CD8-positive, alpha-beta memory T cell (primary cell): ENCODE results near the gene CDH24. TPM values are rescaled to one million over a fixed set of nuclear protein-coding genes. Genes with fewer than 3 reads are reported as not detected.

Experiments used
- CTCF ChIA-PET: fragments of 350-600 bp; sonication (Branson Sonifier 250); formaldehyde crosslinking; loops from one replicate; lab custom pipeline; 2021; ENCODE audit warnings: antibody characterized with exemption; lab: Charles Lee
- POLR2A ChIA-PET: fragments of 350-600 bp; sonication (Branson Sonifier 250); formaldehyde crosslinking; loops from one replicate; lab custom pipeline; 2021; ENCODE audit warnings: antibody characterized with exemption; lab: Charles Lee
- DNase-seq, 5 donors: peaks; one replicate each; pipeline versions ENCODE4 v3.0.0 to v3.0.0-alpha.2; 2020 to 2022; ENCODE audit warnings: mixed read lengths in 1 of 5
- H3K27ac ChIP-seq: one replicate; pipeline ENCODE4 v1.7.0; 2013; ENCODE audit warnings: low read depth, mild to moderate bottlenecking, low read length, moderate library complexity
- H3K27me3 ChIP-seq: 2 replicates; pipeline ENCODE4 v1.7.0; 2013; ENCODE audit warnings: low read length, mild to moderate bottlenecking; ENCODE audit not compliant: insufficient read depth, poor library complexity, severe bottlenecking
- H3K36me3 ChIP-seq: 2 replicates; pipeline ENCODE4 v1.7.0; 2013; ENCODE audit warnings: mild to moderate bottlenecking, low read length, moderate library complexity; ENCODE audit not compliant: insufficient read depth
- H3K4me1 ChIP-seq: 2 replicates; pipeline ENCODE4 v1.7.0; 2013; ENCODE audit warnings: mild to moderate bottlenecking, low read length, moderate library complexity; ENCODE audit not compliant: insufficient read depth
- H3K4me3 ChIP-seq: 2 replicates; pipeline ENCODE4 v1.7.0; 2013; ENCODE audit warnings: mild to moderate bottlenecking, low read length
- H3K9me3 ChIP-seq: 2 replicates; pipeline ENCODE4 v1.7.0; 2013; ENCODE audit warnings: mild to moderate bottlenecking, low read length
- H3K27ac Mint-ChIP-seq, 8 donors: one replicate each; pipeline ENCODE4 v1.8.0; 2020 to 2021; ENCODE audit warnings: mixed read lengths in 8 of 8, mild to moderate bottlenecking in 6 of 8, inconsistent platforms in 3 of 8, moderate library complexity in 3 of 8
- H3K27me3 Mint-ChIP-seq, 2 donors: one replicate each; pipeline ENCODE4 v1.8.0; 2020 to 2021; ENCODE audit warnings: mixed read lengths in 2 of 2, mild to moderate bottlenecking in 1 of 2, moderate library complexity in 1 of 2
- H3K36me3 Mint-ChIP-seq, 3 donors: one replicate each; pipeline ENCODE4 v1.8.0; 2020 to 2021; ENCODE audit warnings: mixed read lengths in 3 of 3, inconsistent platforms in 1 of 3, mild to moderate bottlenecking in 1 of 3
- H3K4me1 Mint-ChIP-seq, 3 donors: one replicate each; pipeline ENCODE4 v1.8.0; 2020 to 2021; ENCODE audit warnings: mixed read lengths in 3 of 3, inconsistent platforms in 1 of 3, mild to moderate bottlenecking in 1 of 3
- H3K4me3 Mint-ChIP-seq, 7 donors: one replicate each; pipeline ENCODE4 v1.8.0; 2020 to 2021; ENCODE audit warnings: mixed read lengths in 7 of 7, mild to moderate bottlenecking in 6 of 7, moderate library complexity in 4 of 7, inconsistent platforms in 2 of 7
- H3K9me3 Mint-ChIP-seq, 5 donors: one replicate each; pipeline ENCODE4 v1.8.0; 2020 to 2022; ENCODE audit warnings: mixed read lengths in 5 of 5, mild to moderate bottlenecking in 3 of 5, moderate library complexity in 2 of 5, inconsistent platforms in 1 of 5
- polyA plus RNA-seq: library from polyadenylated mRNA; unstranded; fragments of 300-500 nt; fragmentation: Illumina TruSeq; gene quantifications from one replicate; pipeline ENCODE4 v1.2.3, GENCODE V29; 2021
- total RNA-seq, 2 experiments: library from RNA; stranded (reverse); gene quantifications; one replicate each; pipeline ENCODE4 v1.2.3, GENCODE V29; 2021

CDH24 gene
- total and polyA plus RNA-seq, 3 experiments from 2014 or later = 0.36 to 0.88 (median 0.82) TPM

- Mint-ChIP-seq H3K27ac (no peak overlapping the region), H3K9me3 (no peaks in the 10 kb centered on the region), H3K36me3 (peaks cover 0 to 4% (median 1%) of the 10 kb centered on the region in 3 donors), H3K4me3 (no peak overlapping the region), H3K4me1 (peaks cover 5 to 9% (median 8%) of the 10 kb centered on the region in 3 donors), H3K27me3 (no peaks in the 10 kb centered on the region)
- H3K27me3 ChIP-seq = no peaks in the 10 kb centered on the region
- no peak overlapping the region for H3K27ac ChIP-seq
- H3K9me3 ChIP-seq = no peaks in the 10 kb centered on the region
- CTCF ChIA-PET = interaction anchor here (1.4 to 2.4 kb wide), 4 partner anchors 8 to 68 kb away, joined by 5 to 11 read pairs (median 7); no protein-coding TSS in a partner anchor
- no peaks in the 10 kb centered on the region for H3K36me3 ChIP-seq
- POLR2A ChIA-PET = no interaction called here
- H3K4me1 ChIP-seq = peaks cover 5% of the 10 kb centered on the region
- DNase-seq = no peak
- no peak overlapping the region for H3K4me3 ChIP-seq
These were observed 56.5 kb downstream of the CDH24 start for GRCh38 chr14:23000860-23001259.

- POLR2A ChIA-PET = no interaction called here
- H3K4me1 ChIP-seq = no peaks in the 10 kb centered on the region
- H3K36me3 Mint-ChIP-seq = peaks cover 0 to 8% (median 3%) of the 10 kb centered on the region in 3 donors
These were observed 58.8 kb downstream of the CDH24 start for GRCh38 chr14:22998329-22999012.

GRCh38 chr14:22997676-22998323, 59.5 kb downstream of the CDH24 start:
- Histone ChIP-seq H3K27me3 (no peaks in the 10 kb centered on the region), H3K27ac (no peak overlapping the region), H3K4me1 (no peaks in the 10 kb centered on the region), H3K9me3 (no peaks in the 10 kb centered on the region), H3K4me3 (no peak overlapping the region), H3K36me3 (no peaks in the 10 kb centered on the region)
- Mint-ChIP-seq H3K27me3 (no peaks in the 10 kb centered on the region), H3K4me3 (no peak overlapping the region), H3K27ac (no peak overlapping the region), H3K9me3 (no peaks in the 10 kb centered on the region), H3K4me1 (peaks cover 0 to 5% (median 0%) of the 10 kb centered on the region in 3 donors), H3K36me3 (peaks cover 0 to 12% (median 3%) of the 10 kb centered on the region in 3 donors)
- CTCF ChIA-PET = interaction anchor here (1.0 to 27.9 kb wide), 3 partner anchors 9 to 61 kb away, joined by 4 to 732 read pairs (median 34); partner anchors contain the start of gene CDH24
- POLR2A ChIA-PET = no interaction called here
- DNase-seq = no peak

More at GRCh38 chr14:22998329-22999012, 58.8 kb downstream of the CDH24 start:
- H3K4me3 ChIP-seq = no peak overlapping the region
- H3K36me3 ChIP-seq = no peaks in the 10 kb centered on the region
- no peak overlapping the region for H3K27ac ChIP-seq
- Mint-ChIP-seq H3K4me1 (peaks cover 0 to 5% (median 0%) of the 10 kb centered on the region in 3 donors), H3K27me3 (no peaks in the 10 kb centered on the region), H3K27ac (no peak overlapping the region), H3K9me3 (no peaks in the 10 kb centered on the region), H3K4me3 (no peak overlapping the region)
- no peaks in the 10 kb centered on the region for H3K9me3 ChIP-seq
- H3K27me3 ChIP-seq = no peaks in the 10 kb centered on the region
- DNase-seq = no peak
- CTCF ChIA-PET = interaction anchor here (1.0 to 27.9 kb wide), 4 partner anchors 8 to 60 kb away, joined by 3 to 732 read pairs (median 19); partner anchors contain the start of gene CDH24

Other genes with a start within 250 kb of the CDH24 start
- under 1 TPM; 0.70 to 0.75 TPM for gene SLC7A7, start 242.1 kb downstream of the CDH24 start, total RNA-seq
- not detected for gene SLC7A7, start 242.1 kb downstream of the CDH24 start, polyA plus RNA-seq
- 100 to 1,000 TPM; 181 to 185 TPM for gene MRPL52, start 227.6 kb downstream of the CDH24 start, total RNA-seq
- gene MRPL52, start 227.6 kb downstream of the CDH24 start, polyA plus RNA-seq = 139 TPM
- gene MMP14, start 220.9 kb downstream of the CDH24 start, total RNA-seq = 1 to 10 TPM; 1.4 to 1.7 TPM
- gene MMP14, start 220.9 kb downstream of the CDH24 start, polyA plus RNA-seq = not detected
- gene LRP10, start 185.8 kb downstream of the CDH24 start, total RNA-seq = 10 to 100 TPM; 33.4 to 38.1 TPM
- 105 TPM for gene LRP10, start 185.8 kb downstream of the CDH24 start, polyA plus RNA-seq
- gene REM2, start 174.3 kb downstream of the CDH24 start, total RNA-seq = under 1 TPM; 0.33 TPM
- 1.0 TPM for gene REM2, start 174.3 kb downstream of the CDH24 start, polyA plus RNA-seq
- 10 to 100 TPM; 83.6 to 88.8 TPM for gene RBM23, start 138.4 kb downstream of the CDH24 start, total RNA-seq
- gene RBM23, start 138.4 kb downstream of the CDH24 start, polyA plus RNA-seq = 50.3 TPM
- gene PRMT5, start 128.1 kb downstream of the CDH24 start, total RNA-seq = 100 to 1,000 TPM; 191 to 200 TPM
- gene PRMT5, start 128.1 kb downstream of the CDH24 start, polyA plus RNA-seq = 41.3 TPM
- gene HAUS4, start 100.4 kb downstream of the CDH24 start, total RNA-seq = 10 to 100 TPM; 43.3 to 48.3 TPM
- gene HAUS4, start 100.4 kb downstream of the CDH24 start, polyA plus RNA-seq = 24.6 TPM
- 1 to 10 TPM in 1 of 2 experiments, under 1 TPM in 1; 0.90 to 1.2 TPM for gene AJUBA, start 75.0 kb downstream of the CDH24 start, total RNA-seq
- gene AJUBA, start 75.0 kb downstream of the CDH24 start, polyA plus RNA-seq = 0.64 TPM
- 1 to 10 TPM; 7.5 to 8.3 TPM for gene C14orf93, start 47.4 kb downstream of the CDH24 start, total RNA-seq
- 5.8 TPM for gene C14orf93, start 47.4 kb downstream of the CDH24 start, polyA plus RNA-seq
- 100 to 1,000 TPM; 186 to 198 TPM for gene PSMB5, start 22.6 kb downstream of the CDH24 start, total RNA-seq
- 37.1 TPM for gene PSMB5, start 22.6 kb downstream of the CDH24 start, polyA plus RNA-seq
- gene PSMB11, start 15.3 kb downstream of the CDH24 start, total RNA-seq = not detected
- gene PSMB11, start 15.3 kb downstream of the CDH24 start, polyA plus RNA-seq = not detected
- 100 to 1,000 TPM; 195 to 198 TPM for gene ACIN1, start 37.6 kb upstream of the CDH24 start, total RNA-seq
- gene ACIN1, start 37.6 kb upstream of the CDH24 start, polyA plus RNA-seq = 15.1 TPM
- 10 to 100 TPM; 52.5 to 55.6 TPM for gene C14orf119, start 38.0 kb upstream of the CDH24 start, total RNA-seq
- gene C14orf119, start 38.0 kb upstream of the CDH24 start, polyA plus RNA-seq = 112 TPM
- gene CIROP, start 47.5 kb upstream of the CDH24 start, total RNA-seq = not detected
- gene CIROP, start 47.5 kb upstream of the CDH24 start, polyA plus RNA-seq = not detected
- gene CEBPE, start 61.7 kb upstream of the CDH24 start, total RNA-seq = under 1 TPM; 0.16 to 0.22 TPM
- not detected for gene CEBPE, start 61.7 kb upstream of the CDH24 start, polyA plus RNA-seq
- 1 to 10 TPM; 1.4 to 2.5 TPM for gene SLC7A8, start 126.1 kb upstream of the CDH24 start, total RNA-seq
- gene SLC7A8, start 126.1 kb upstream of the CDH24 start, polyA plus RNA-seq = 0.51 TPM
- not detected for gene RNF212B, start 180.4 kb upstream of the CDH24 start, total RNA-seq
- gene RNF212B, start 180.4 kb upstream of the CDH24 start, polyA plus RNA-seq = not detected
- gene HOMEZ, start 228.6 kb upstream of the CDH24 start, total RNA-seq = 10 to 100 TPM; 12.8 to 13.4 TPM
- gene HOMEZ, start 228.6 kb upstream of the CDH24 start, polyA plus RNA-seq = 4.9 TPM
- 10 to 100 TPM; 16.2 to 18.2 TPM for gene PPP1R3E, start 245.3 kb upstream of the CDH24 start, total RNA-seq
- gene PPP1R3E, start 245.3 kb upstream of the CDH24 start, polyA plus RNA-seq = 2.0 TPM
- gene BCL2L2, start 249.3 kb upstream of the CDH24 start, total RNA-seq = 1 to 10 TPM in 1 of 2 experiments, under 1 TPM in 1; 0.86 to 1.0 TPM
- 0.29 TPM for gene BCL2L2, start 249.3 kb upstream of the CDH24 start, polyA plus RNA-seq